ENCODE measurements around the gene ZMYND15. TPM values are rescaled to one million over a fixed set of nuclear protein-coding genes. Genes with fewer than 3 reads are reported as not detected.

Gene ZMYND15
- total and polyA plus RNA-seq, 9 donors = 0.15 to 0.79 (median 0.35) TPM

DNA sequence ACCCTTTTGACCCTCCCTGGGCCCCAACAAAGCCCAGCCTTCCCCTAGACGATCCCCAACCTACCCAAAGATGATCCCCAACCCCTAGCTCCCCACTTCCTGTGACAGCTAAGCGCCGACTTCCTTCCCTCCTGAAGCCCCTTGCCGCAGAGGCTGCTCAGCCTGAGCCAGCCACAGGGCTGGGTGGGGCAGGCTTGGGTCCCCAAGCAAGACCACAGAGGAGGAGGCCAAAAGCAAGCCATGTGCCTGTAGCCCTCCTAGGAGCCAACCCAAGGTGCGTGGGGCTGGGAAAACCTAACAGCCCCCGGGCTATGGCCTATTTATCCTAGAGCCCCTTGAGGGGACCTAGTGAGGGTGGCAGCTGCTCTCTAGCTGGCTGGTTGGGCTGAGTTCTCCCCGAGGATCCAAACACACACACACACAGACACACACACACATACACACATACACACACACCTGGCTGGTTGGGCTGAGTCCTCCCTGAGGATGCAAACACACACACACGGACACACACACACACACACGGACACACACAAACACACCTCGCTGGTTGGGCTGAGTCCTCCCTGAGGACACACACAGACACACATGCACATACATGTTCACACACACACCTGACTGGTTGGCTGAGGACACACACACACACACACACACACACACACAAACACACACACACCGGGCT lies 24.4 kb upstream of the ZMYND15 start:
- Histone ChIP-seq H3K4me1 (ENCODE audit: control insufficient read depth, insufficient read depth, low read length) (peaks cover 20% of the 10 kb centered on the region), H3K4me3 (ENCODE audit: low read length) (no peak overlapping the region), H3K27me3 (ENCODE audit: control insufficient read depth, insufficient read depth, low read length) (no peaks in the 10 kb centered on the region), H3K9me3 (replicated peaks; ENCODE audit: control insufficient read depth, low read depth, low read length) (no peaks in the 10 kb centered on the region), H3K36me3 (ENCODE audit: control insufficient read depth, insufficient read depth, low read length) (peaks cover 28% of the 10 kb centered on the region), H3K27ac (ENCODE audit: low read length) (no peak overlapping the region)
- 59% methylated on average over 4 of the region's 11 CpGs for WGBS (ENCODE audit: insufficient coverage)
- DNase-seq = peak; percentile 47

DNA sequence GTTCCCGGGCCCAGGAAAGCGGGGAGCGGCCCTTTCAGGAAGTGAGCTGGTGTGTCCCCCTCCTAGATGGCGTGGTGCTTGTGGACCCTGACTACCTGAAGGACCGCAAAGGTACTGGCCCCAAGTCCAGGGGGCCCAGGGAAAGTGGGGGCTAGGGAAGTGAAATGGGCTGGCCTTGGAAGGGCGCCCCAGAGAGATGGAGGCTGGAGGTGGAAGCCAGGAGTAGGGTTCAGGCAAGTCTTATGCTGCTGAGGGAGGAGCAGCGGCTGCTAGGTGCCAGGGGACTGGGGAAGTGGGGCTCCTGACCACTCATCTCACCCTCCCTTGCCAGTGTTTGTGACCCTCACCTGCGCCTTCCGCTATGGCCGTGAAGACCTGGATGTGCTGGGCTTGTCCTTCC lies 23.6 kb upstream of the ZMYND15 start:
- Histone ChIP-seq H3K4me3 (ENCODE audit: low read length) (no peak overlapping the region), H3K27me3 (ENCODE audit: control insufficient read depth, insufficient read depth, low read length) (no peaks in the 10 kb centered on the region), H3K9me3 (replicated peaks; ENCODE audit: control insufficient read depth, low read depth, low read length) (no peaks in the 10 kb centered on the region), H3K36me3 (ENCODE audit: control insufficient read depth, insufficient read depth, low read length) (peaks cover 28% of the 10 kb centered on the region), H3K27ac (ENCODE audit: low read length) (no peak overlapping the region), H3K4me1 (ENCODE audit: control insufficient read depth, insufficient read depth, low read length) (peaks cover 15% of the 10 kb centered on the region)
- no peak for DNase-seq
- WGBS (ENCODE audit: insufficient coverage) = 97% methylated on average over 7 of the region's 10 CpGs

DNA sequence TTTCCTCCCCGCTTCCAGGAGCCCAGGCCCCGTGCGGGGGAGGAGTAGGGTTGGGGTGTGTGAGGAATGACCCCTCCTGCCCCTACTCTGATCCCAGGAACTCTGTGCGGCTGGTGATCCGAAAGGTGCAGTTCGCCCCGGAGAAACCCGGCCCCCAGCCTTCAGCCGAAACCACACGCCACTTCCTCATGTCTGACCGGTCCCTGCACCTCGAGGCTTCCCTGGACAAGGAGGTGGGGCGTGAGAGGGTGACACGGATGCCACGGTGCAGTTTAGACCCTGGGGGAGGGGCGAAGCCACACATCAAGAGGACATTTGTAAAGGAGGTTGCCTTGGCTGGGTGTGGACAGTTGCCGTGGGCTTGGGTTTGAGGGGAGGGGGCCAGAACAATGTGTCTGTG lies 21.8 kb upstream of the ZMYND15 start:
- Histone ChIP-seq H3K27ac (ENCODE audit: low read length) (no peak overlapping the region), H3K9me3 (replicated peaks; ENCODE audit: control insufficient read depth, low read depth, low read length) (no peaks in the 10 kb centered on the region), H3K4me1 (ENCODE audit: control insufficient read depth, insufficient read depth, low read length) (peaks cover 5% of the 10 kb centered on the region), H3K36me3 (ENCODE audit: control insufficient read depth, insufficient read depth, low read length) (peaks cover 28% of the 10 kb centered on the region), H3K4me3 (ENCODE audit: low read length) (no peak overlapping the region), H3K27me3 (ENCODE audit: control insufficient read depth, insufficient read depth, low read length) (no peaks in the 10 kb centered on the region)
- WGBS (ENCODE audit: insufficient coverage) = 90% methylated on average over 12 of the region's 17 CpGs
- no peak for DNase-seq

DNA sequence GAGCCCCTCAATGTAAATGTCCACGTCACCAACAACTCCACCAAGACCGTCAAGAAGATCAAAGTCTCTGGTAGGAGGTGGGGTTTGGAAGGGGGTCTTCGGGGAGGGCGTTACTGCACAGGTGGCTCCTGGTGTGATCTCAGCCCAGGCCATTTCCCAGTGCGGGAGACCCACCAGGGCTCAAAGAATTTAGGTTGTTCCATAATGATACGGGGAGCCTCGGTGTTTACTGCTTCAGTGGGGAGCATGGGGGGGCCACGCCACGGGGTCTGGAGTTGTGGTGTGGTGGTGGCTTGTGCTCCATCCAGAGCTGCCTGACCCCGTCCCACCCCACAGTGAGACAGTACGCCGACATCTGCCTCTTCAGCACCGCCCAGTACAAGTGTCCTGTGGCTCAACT lies 21.4 kb upstream of the ZMYND15 start:
- Histone ChIP-seq H3K4me3 (ENCODE audit: low read length) (no peak overlapping the region), H3K9me3 (replicated peaks; ENCODE audit: control insufficient read depth, low read depth, low read length) (no peaks in the 10 kb centered on the region), H3K27me3 (ENCODE audit: control insufficient read depth, insufficient read depth, low read length) (no peaks in the 10 kb centered on the region), H3K4me1 (ENCODE audit: control insufficient read depth, insufficient read depth, low read length) (peaks cover 5% of the 10 kb centered on the region), H3K36me3 (ENCODE audit: control insufficient read depth, insufficient read depth, low read length) (peaks cover 28% of the 10 kb centered on the region), H3K27ac (ENCODE audit: low read length) (no peak overlapping the region)
- no peak for DNase-seq
- WGBS (ENCODE audit: insufficient coverage) = 95% methylated on average over 8 of the region's 13 CpGs

DNA sequence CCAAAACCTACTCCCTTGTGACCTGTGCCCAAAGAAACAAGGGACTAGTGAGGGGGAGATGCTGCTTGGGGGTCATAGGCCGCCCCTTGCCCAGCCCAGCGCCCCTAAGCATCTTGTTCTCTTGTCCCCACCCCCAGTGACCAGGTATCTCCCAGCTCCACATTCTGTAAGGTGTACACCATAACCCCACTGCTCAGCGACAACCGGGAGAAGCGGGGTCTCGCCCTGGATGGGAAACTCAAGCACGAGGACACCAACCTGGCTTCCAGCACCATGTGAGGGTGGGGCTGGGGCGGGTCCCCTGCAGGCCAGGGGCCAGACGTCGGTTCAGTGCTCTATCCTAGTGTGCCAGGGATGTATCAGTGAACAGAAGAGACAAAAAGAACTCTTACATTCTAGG lies 20.5 kb upstream of the ZMYND15 start:
- no peak for DNase-seq
- H3K27me3 ChIP-seq (ENCODE audit: control insufficient read depth, insufficient read depth, low read length) = no peaks in the 10 kb centered on the region
- H3K36me3 ChIP-seq (ENCODE audit: control insufficient read depth, insufficient read depth, low read length) = peaks cover 28% of the 10 kb centered on the region
- 100% methylated on average over 4 of the region's 10 CpGs for WGBS (ENCODE audit: insufficient coverage)
- H3K4me3 ChIP-seq (ENCODE audit: low read length) = no peak overlapping the region
- peaks cover 5% of the 10 kb centered on the region for H3K4me1 ChIP-seq (ENCODE audit: control insufficient read depth, insufficient read depth, low read length)
- H3K27ac ChIP-seq (ENCODE audit: low read length) = no peak overlapping the region
- H3K9me3 ChIP-seq (replicated peaks; ENCODE audit: control insufficient read depth, low read depth, low read length) = no peaks in the 10 kb centered on the region

DNA sequence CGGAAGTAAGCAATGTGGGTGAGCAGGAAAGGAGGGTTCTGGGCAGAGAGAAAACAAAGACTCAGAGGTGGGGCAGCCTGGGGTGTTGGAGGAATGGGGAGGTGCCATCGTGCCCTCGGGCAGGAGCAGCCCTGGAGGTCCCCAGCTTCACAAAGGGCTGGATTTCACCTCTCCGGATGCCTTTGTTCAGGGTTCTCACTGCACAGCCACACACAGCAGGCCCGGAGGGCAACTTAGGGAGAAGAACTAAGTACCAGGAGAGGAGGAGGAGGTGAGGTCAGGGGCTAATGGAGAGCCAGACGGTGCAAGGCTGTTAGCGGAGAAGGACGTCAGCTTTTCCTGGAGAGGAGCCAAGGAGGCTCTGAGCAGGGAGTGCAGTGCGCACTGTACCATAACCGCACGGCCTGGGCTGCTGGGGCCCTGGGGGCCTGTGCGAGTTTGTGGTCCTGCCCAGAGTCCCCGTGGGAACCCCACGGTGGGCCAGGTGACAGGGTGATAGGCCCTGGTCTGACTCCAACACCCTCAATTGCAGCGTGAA lies 19.9 kb upstream of the ZMYND15 start:
- Histone ChIP-seq H3K27me3 (ENCODE audit: control insufficient read depth, insufficient read depth, low read length) (no peaks in the 10 kb centered on the region), H3K4me3 (ENCODE audit: low read length) (no peak overlapping the region), H3K9me3 (replicated peaks; ENCODE audit: control insufficient read depth, low read depth, low read length) (no peaks in the 10 kb centered on the region), H3K36me3 (ENCODE audit: control insufficient read depth, insufficient read depth, low read length) (peaks cover 28% of the 10 kb centered on the region), H3K4me1 (ENCODE audit: control insufficient read depth, insufficient read depth, low read length) (peaks cover 5% of the 10 kb centered on the region), H3K27ac (ENCODE audit: low read length) (no peak overlapping the region)
- DNase-seq = no peak
- 56% methylated on average over 13 of the region's 15 CpGs for WGBS (ENCODE audit: insufficient coverage)

DNA sequence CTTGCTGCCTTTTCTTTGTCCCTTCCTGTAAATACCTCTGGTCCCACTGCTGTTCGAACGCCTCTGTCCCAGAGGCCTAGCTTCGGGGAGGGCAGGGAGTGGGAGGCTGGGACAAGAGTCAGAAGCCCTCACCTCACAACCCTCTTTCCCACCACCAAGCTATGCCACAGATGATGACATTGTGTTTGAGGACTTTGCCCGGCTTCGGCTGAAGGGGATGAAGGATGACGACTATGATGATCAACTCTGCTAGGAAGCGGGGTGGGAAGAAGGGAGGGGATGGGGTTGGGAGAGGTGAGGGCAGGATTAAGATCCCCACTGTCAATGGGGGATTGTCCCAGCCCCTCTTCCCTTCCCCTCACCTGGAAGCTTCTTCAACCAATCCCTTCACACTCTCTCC lies 18.8 kb upstream of the ZMYND15 start:
- no CpG with 5 or more reads among the region's 7 CpGs for WGBS (ENCODE audit: insufficient coverage)
- DNase-seq = no peak
- peaks cover 26% of the 10 kb centered on the region for H3K36me3 ChIP-seq (ENCODE audit: control insufficient read depth, insufficient read depth, low read length)
- H3K4me1 ChIP-seq (ENCODE audit: control insufficient read depth, insufficient read depth, low read length) = no peaks in the 10 kb centered on the region
- no peaks in the 10 kb centered on the region for H3K9me3 ChIP-seq (replicated peaks; ENCODE audit: control insufficient read depth, low read depth, low read length)
- H3K27me3 ChIP-seq (ENCODE audit: control insufficient read depth, insufficient read depth, low read length) = no peaks in the 10 kb centered on the region
- H3K4me3 ChIP-seq (ENCODE audit: low read length) = no peak overlapping the region
- no peak overlapping the region for H3K27ac ChIP-seq (ENCODE audit: low read length)

DNA sequence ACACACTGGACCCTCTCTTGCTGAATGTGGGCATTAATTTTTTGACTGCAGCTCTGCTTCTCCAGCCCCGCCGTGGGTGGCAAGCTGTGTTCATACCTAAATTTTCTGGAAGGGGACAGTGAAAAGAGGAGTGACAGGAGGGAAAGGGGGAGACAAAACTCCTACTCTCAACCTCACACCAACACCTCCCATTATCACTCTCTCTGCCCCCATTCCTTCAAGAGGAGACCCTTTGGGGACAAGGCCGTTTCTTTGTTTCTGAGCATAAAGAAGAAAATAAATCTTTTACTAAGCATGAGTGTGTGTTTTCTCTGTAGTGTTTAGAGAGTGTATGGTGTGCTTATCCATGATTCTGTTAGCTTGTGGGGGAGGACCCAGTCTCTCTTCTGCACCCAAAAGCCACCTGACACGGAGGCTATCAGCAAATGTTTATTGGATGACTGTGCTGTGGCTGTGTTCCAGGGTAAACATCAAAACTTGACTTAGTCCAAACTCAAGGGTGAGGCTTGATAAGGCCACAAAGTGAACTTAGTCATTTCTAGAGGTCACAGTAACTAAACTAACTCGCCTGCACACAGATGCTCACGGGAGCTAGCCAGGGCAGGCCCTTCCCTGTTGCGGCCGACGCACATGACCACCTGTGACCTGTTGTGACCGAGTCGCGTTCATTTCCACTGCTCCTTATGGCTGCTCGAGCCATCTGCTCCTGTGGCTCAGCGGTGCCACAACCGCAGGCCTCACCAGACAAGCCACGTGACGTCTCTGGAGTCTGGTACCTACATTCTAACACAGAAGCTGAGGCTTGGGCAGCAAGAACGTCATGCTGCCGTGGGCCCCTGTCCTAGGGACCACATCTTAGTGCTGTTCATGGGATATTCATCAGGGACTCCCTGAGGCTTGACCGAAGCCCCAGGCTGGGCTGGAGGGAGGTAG lies 18.2 kb upstream of the ZMYND15 start:
- 83% methylated on average over 16 of the region's 20 CpGs for WGBS (ENCODE audit: insufficient coverage)
- Histone ChIP-seq H3K4me1 (ENCODE audit: control insufficient read depth, insufficient read depth, low read length) (no peaks in the 10 kb centered on the region), H3K27me3 (ENCODE audit: control insufficient read depth, insufficient read depth, low read length) (no peaks in the 10 kb centered on the region), H3K4me3 (ENCODE audit: low read length) (no peak overlapping the region), H3K27ac (ENCODE audit: low read length) (no peak overlapping the region), H3K36me3 (ENCODE audit: control insufficient read depth, insufficient read depth, low read length) (peaks cover 22% of the 10 kb centered on the region), H3K9me3 (replicated peaks; ENCODE audit: control insufficient read depth, low read depth, low read length) (no peaks in the 10 kb centered on the region)
- DNase-seq = no peak

DNA sequence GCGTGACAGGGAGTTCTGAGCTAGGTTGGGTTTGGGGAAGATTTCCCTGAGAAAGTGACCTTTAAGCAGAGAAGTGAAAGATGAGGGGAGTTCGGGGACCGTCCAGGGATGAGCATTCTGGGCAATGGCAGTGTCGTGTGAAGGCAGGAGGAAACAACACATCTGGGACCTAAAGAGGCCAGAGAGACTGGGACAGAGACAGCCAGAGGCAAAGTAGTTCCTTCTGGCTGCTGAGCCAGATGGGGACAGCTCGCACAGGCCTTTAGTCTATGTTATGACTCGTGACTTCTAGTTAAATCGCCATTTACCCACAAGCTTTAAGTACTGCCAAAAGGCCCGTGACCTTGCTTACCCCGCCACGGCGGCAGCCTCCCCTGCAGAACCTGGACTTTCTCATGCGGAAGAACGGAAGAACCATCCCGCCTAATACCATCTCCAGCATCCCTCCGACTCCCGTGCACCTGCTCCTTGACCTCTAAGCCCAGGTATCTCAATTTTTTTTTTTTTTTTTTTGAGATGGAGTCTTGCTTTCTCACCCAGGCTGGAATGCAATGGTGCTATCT lies 16.9 kb upstream of the ZMYND15 start:
- no peak overlapping the region for H3K4me3 ChIP-seq (ENCODE audit: low read length)
- H3K4me1 ChIP-seq (ENCODE audit: control insufficient read depth, insufficient read depth, low read length) = no peaks in the 10 kb centered on the region
- no peak for DNase-seq
- no peaks in the 10 kb centered on the region for H3K9me3 ChIP-seq (replicated peaks; ENCODE audit: control insufficient read depth, low read depth, low read length)
- no peak overlapping the region for H3K27ac ChIP-seq (ENCODE audit: low read length)
- H3K27me3 ChIP-seq (ENCODE audit: control insufficient read depth, insufficient read depth, low read length) = no peaks in the 10 kb centered on the region
- H3K36me3 ChIP-seq (ENCODE audit: control insufficient read depth, insufficient read depth, low read length) = peaks cover 13% of the 10 kb centered on the region
- 87% methylated on average over 12 of the region's 16 CpGs for WGBS (ENCODE audit: insufficient coverage)

DNA sequence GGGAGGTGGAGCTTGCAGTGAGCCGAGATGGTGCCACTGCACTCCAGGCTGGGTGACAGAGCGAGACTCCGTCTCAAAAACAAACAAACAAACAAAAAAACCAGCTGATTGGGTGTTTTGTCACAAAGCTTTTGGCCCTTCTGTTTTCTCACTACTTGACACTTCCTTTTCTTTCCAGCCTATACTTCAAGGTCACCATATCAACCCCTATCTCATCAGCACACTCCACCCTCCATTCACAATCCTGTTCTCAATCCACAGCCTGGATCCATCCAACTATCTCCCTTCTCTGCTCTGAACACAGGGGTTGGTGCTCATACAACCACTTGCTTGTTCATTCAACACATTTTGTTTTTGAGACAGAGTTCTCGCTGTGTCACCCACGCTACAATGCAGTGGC lies 15.0 kb upstream of the ZMYND15 start:
- Histone ChIP-seq H3K27me3 (ENCODE audit: control insufficient read depth, insufficient read depth, low read length) (no peaks in the 10 kb centered on the region), H3K4me3 (ENCODE audit: low read length) (no peak overlapping the region), H3K4me1 (ENCODE audit: control insufficient read depth, insufficient read depth, low read length) (no peaks in the 10 kb centered on the region), H3K27ac (ENCODE audit: low read length) (no peak overlapping the region), H3K9me3 (replicated peaks; ENCODE audit: control insufficient read depth, low read depth, low read length) (no peaks in the 10 kb centered on the region), H3K36me3 (ENCODE audit: control insufficient read depth, insufficient read depth, low read length) (no peaks in the 10 kb centered on the region)
- WGBS (ENCODE audit: insufficient coverage) = 87% methylated on average over 5 of the region's 5 CpGs
- no peak for DNase-seq
